HCT116 (cell line): ENCODE measurements around the gene GNG7. TPM values are rescaled to one million over a fixed set of nuclear protein-coding genes. Genes with fewer than 3 reads are reported as not detected.

Source experiments
- ATAC-seq: fragments of 200-7000 bp; cut with Tn5 transposase; 2 replicates; pipeline ENCODE4 v1.9.1; 2020; ENCODE audit warnings: mild to moderate bottlenecking, moderate library complexity
- BruUV-seq: library from RNA; stranded (reverse); fragments of 400-500 nt; replicated peaks from 2 replicates; lab custom pipeline; 2021; lab: Mats Ljungman, UMichigan
- CTCF ChIA-PET: fragments of 300-600 bp; sonication (Branson Sonifier 250); formaldehyde crosslinking; loops from one replicate; lab custom pipeline; 2021; ENCODE audit warnings: antibody characterized with exemption; lab: Charles Lee
- POLR2A ChIA-PET: fragments of 300-600, 350-600 bp; sonication (Branson Sonifier 250); formaldehyde crosslinking; loops from one replicate; lab custom pipeline; 2021; ENCODE audit warnings: antibody characterized with exemption; lab: Charles Lee
- RAD21 ChIA-PET, 2 experiments: fragments of 300-600 bp; sonication (Branson Sonifier 250); formaldehyde crosslinking; loops; one replicate each; lab custom pipeline; 2023; ENCODE audit warnings: low total read pairs in 2 of 2; ENCODE audit not compliant: uncharacterized antibody in 2 of 2, unreplicated experiment in 2 of 2, low non-redundant PET in 1 of 2; lab: Charles Lee
- DNase-seq: peaks from one replicate; pipeline ENCODE4 v3.0.0-alpha.2; 2010; ENCODE audit warnings: low read depth, low spot score
- H2AFZ ChIP-seq: fragments of 200-600 bp; shearing (Covaris generic), sonication (generic); 2 replicates; pipeline ENCODE4 v1.6.1; 2017; ENCODE audit warnings: low read depth, mixed run types, mixed read lengths, antibody characterized with exemption, low read length; ENCODE audit not compliant: poor library complexity, severe bottlenecking
- H3K27ac ChIP-seq: 2 replicates; pipeline ENCODE4 v1.5.1; 2012; ENCODE audit warnings: low read depth, low read length
- H3K27me3 ChIP-seq: fragments of 200-600 bp; sonication (generic); 2 replicates; pipeline ENCODE4 v1.6.1; 2016; ENCODE audit warnings: mixed run types, low read length, mixed read lengths; ENCODE audit not compliant: insufficient read depth
- H3K36me3 ChIP-seq, 2 experiments: fragments of 200-500 bp in 1 of 2; fragments of 200-600 bp in 1 of 2; sonication (Bioruptor generic) in 1 of 2; sonication (generic) in 1 of 2; 2 replicates each; pipeline versions ENCODE4 v1.5.1 to v1.6.1; 2014 to 2016; ENCODE audit warnings: low read length in 2 of 2, inconsistent platforms in 1 of 2, mixed read lengths in 1 of 2, mixed run types in 1 of 2; ENCODE audit not compliant: insufficient read depth in 2 of 2, control insufficient read depth in 1 of 2
- H3K4me1 ChIP-seq, 2 experiments: fragments of 200-600 bp in 1 of 2; sonication (generic) in 1 of 2; 2 replicates each; pipeline versions ENCODE4 v1.5.1 to v1.6.1; 2012 to 2017; ENCODE audit warnings: low read length in 2 of 2, inconsistent platforms in 1 of 2, mild to moderate bottlenecking in 1 of 2, mixed read lengths in 1 of 2, mixed run types in 1 of 2, moderate library complexity in 1 of 2; ENCODE audit not compliant: insufficient read depth in 2 of 2, control insufficient read depth in 1 of 2
- H3K4me2 ChIP-seq: fragments of 200-600 bp; sonication (generic); 2 replicates; pipeline ENCODE4 v1.6.1; 2017; ENCODE audit warnings: mixed run types, low read length, mixed read lengths
- H3K4me3 ChIP-seq, 2 experiments: fragments of 200-600 bp in 1 of 2; sonication (generic) in 1 of 2; replicated peaks in 1 of 2; 2 replicates each; pipeline ENCODE4 v1.5.1; 2011 to 2016; ENCODE audit warnings: low read length in 2 of 2, control low read depth in 1 of 2, low read depth in 1 of 2, mild to moderate bottlenecking in 1 of 2, mixed read lengths in 1 of 2, mixed run types in 1 of 2
- H3K79me2 ChIP-seq: fragments of 200-600 bp; sonication (generic); 2 replicates; pipeline ENCODE4 v1.6.1; 2017; ENCODE audit warnings: mild to moderate bottlenecking, mixed run types, low read length, moderate library complexity, mixed read lengths; ENCODE audit not compliant: insufficient read depth
- H3K9ac ChIP-seq: fragments of 200-600 bp; sonication (generic); 2 replicates; pipeline ENCODE4 v1.6.1; 2016; ENCODE audit warnings: low read length, mixed read lengths
- H3K9me2 ChIP-seq: fragments of 200-600 bp; sonication (generic), shearing (Covaris generic); 2 replicates; pipeline ENCODE4 v1.6.1; 2017; ENCODE audit warnings: mixed run types, mild to moderate bottlenecking, moderate library complexity; ENCODE audit not compliant: insufficient read depth
- H3K9me3 ChIP-seq, 2 experiments: fragments of 200-500 bp in 1 of 2; fragments of 200-600 bp in 1 of 2; sonication (Bioruptor generic) in 1 of 2; sonication (generic) in 1 of 2; 2 replicates each; pipeline ENCODE4 v1.6.1; 2014 to 2017; ENCODE audit warnings: low read length in 2 of 2, mixed read lengths in 2 of 2, inconsistent platforms in 1 of 2, low read depth in 1 of 2, mild to moderate bottlenecking in 1 of 2, mixed run types in 1 of 2, moderate library complexity in 1 of 2; ENCODE audit not compliant: control insufficient read depth in 1 of 2, insufficient read depth in 1 of 2
- H4K20me1 ChIP-seq: fragments of 200-600 bp; sonication (generic), shearing (Covaris generic); 2 replicates; pipeline ENCODE4 v1.6.1; 2017; ENCODE audit warnings: mixed run types, mild to moderate bottlenecking, moderate library complexity; ENCODE audit not compliant: insufficient read depth
- CBX3 ChIP-seq: IDR thresholded peaks from 2 replicates; pipeline ENCODE4 v1.6.1; 2012; ENCODE audit warnings: low read depth
- EZH2phosphoT487 ChIP-seq: fragments of 200-600 bp; IDR thresholded peaks from 2 replicates; pipeline ENCODE4 v1.6.1; 2018; ENCODE audit warnings: antibody characterized with exemption, borderline replicate concordance
- TCF7L2 ChIP-seq: IDR thresholded peaks from 2 replicates; pipeline ENCODE4 v1.7.0; 2011; ENCODE audit warnings: borderline replicate concordance, inconsistent platforms; ENCODE audit not compliant: insufficient read depth, insufficient read length; ENCODE audit errors: extremely low read depth
- ZNF274 ChIP-seq: fragments of 200-500 bp; sonication (Bioruptor generic); IDR thresholded peaks from 2 replicates; pipeline ENCODE4 v1.6.1; 2014; ENCODE audit warnings: mild to moderate bottlenecking, low read depth, low read length, inconsistent platforms
- intact Hi-C: fragments of 100-400 bp; cut with micrococcal nuclease; formaldehyde crosslinking; loops from 2 replicates; pipeline ENCODE4 v1.10.0; 2022
- total RNA-seq: library from RNA; stranded (reverse); gene quantifications from one replicate; pipeline ENCODE4 v1.2.1, GENCODE V29; 2021; ENCODE audit not compliant: unreplicated experiment

The GNG7 gene
- total RNA-seq, 1 experiment from 2014 or later: 11.3 TPM

- DNase-seq (no peak), ATAC-seq (no peak)
- no peak for TF ChIP-seq CBX3
- no peak for TF ChIP-seq EZH2phosphoT487
- Histone ChIP-seq H3K27ac (no peak overlapping the region; the same call in 1 of the 2 replicates), H3K9me2 (no peaks in the 10 kb centered on the region), H4K20me1 (no peaks in the 10 kb centered on the region), H3K27me3 (no peaks in the 10 kb centered on the region), H3K79me2 (no peaks in the 10 kb centered on the region), H3K36me3 (no peaks in the 10 kb centered on the region), H3K4me3 (no peak overlapping the region), H3K9me3 (no peaks in the 10 kb centered on the region; a peak in 1 of 4 replicates), H2AFZ (no peak overlapping the region), H3K4me1 (peaks cover 25 to 53% of the 10 kb centered on the region in 2 experiments), H3K9ac (no peak overlapping the region), H3K4me2 (no peak overlapping the region)
- intact Hi-C loops: no loop called here
- ChIA-PET CTCF (no interaction called here), RAD21 (no interaction called here), POLR2A (no interaction called here)
- no TSS peak for BruUV-seq
Measured at GRCh38 chr19:2550431-2551171, 151.9 kb downstream of the GNG7 start.

- H3K4me3 ChIP-seq: no peak overlapping the region
- BruUV-seq: no TSS peak
- POLR2A ChIA-PET: no interaction called here
Measured at GRCh38 chr19:2549701-2550191, 152.7 kb downstream of the GNG7 start.

More at GRCh38 chr19:2549701-2550191, 152.7 kb downstream of the GNG7 start:
- TF ChIP-seq ZNF274 (no peak), TCF7L2 (no peak)
- no peaks in the 10 kb centered on the region for H3K9me2 ChIP-seq
- no peaks in the 10 kb centered on the region for H3K79me2 ChIP-seq
- H3K36me3 ChIP-seq: no peaks in the 10 kb centered on the region
- ChIA-PET RAD21 (no interaction called here), CTCF (no interaction called here)
- no peak overlapping the region for H3K9ac ChIP-seq
- no peak overlapping the region for H3K27ac ChIP-seq
- H3K4me2 ChIP-seq: no peak overlapping the region
- H3K4me1 ChIP-seq: peaks cover 18 to 50% of the 10 kb centered on the region in 2 experiments
- H3K9me3 ChIP-seq: no peaks in the 10 kb centered on the region; a peak in 1 of 4 replicates
- H3K27me3 ChIP-seq: no peaks in the 10 kb centered on the region
- H2AFZ ChIP-seq: no peak overlapping the region
- no peak for ATAC-seq
- no peak for DNase-seq
- intact Hi-C loops: no loop called here
- H4K20me1 ChIP-seq: no peaks in the 10 kb centered on the region
